Stimulated activated CD4-positive, alpha-beta T cell treated with anti-CD3 and anti-CD28 coated beads, Interleukin-4, amount 100 ng/mL, for 24 hours (primary cell): ENCODE measurements around the gene ASIC4.

Source experiments
- DNase-seq: peaks from one replicate; pipeline ENCODE4 v3.0.0-alpha.2; 2020

The ASIC4 gene

GRCh38 chr2:219537657-219538488, 23.6 kb downstream of the ASIC4 start:
- DNase-seq: no peak

GRCh38 chr2:219538504-219538951, 24.2 kb downstream of the ASIC4 start:
- DNase-seq: no peak

- DNase-seq: no peak
These were observed 24.9 kb downstream of the ASIC4 start for GRCh38 chr2:219538956-219539788.

GRCh38 chr2:219539926-219540678, 25.8 kb downstream of the ASIC4 start:
- no peak for DNase-seq

- DNase-seq: no peak
These were observed 26.7 kb downstream of the ASIC4 start for GRCh38 chr2:219540784-219541504.

- DNase-seq: peak; percentile 86
These were observed 27.4 kb downstream of the ASIC4 start for GRCh38 chr2:219541611-219542180.

- no peak for DNase-seq
These were observed 28.8 kb downstream of the ASIC4 start for GRCh38 chr2:219542931-219543595.

- peak; percentile 95 for DNase-seq
These were observed 29.5 kb downstream of the ASIC4 start, which contains the start of the genes CHPF and TMEM198 for GRCh38 chr2:219543596-219544358. TSS of gene CHPF (minus strand) at chr2:219543809. CDS start at chr2:219543538, 271 bp downstream. TSS of gene TMEM198 (plus strand) at chr2:219544028. CDS start at chr2:219544728, 700 bp downstream.

GRCh38 chr2:219544567-219544966, 30.3 kb downstream of the ASIC4 start:
- no peak for DNase-seq

GRCh38 chr2:219545295-219545942, 31.1 kb downstream of the ASIC4 start:
- no peak for DNase-seq

- no peak for DNase-seq
These were observed 31.7 kb downstream of the ASIC4 start for GRCh38 chr2:219545943-219546352.

GRCh38 chr2:219547621-219548020, 33.3 kb downstream of the ASIC4 start:
- no peak for DNase-seq

GRCh38 chr2:219548990-219549389, 34.7 kb downstream of the ASIC4 start:
- no peak for DNase-seq

GRCh38 chr2:219549619-219550018, 35.3 kb downstream of the ASIC4 start:
- DNase-seq: no peak

- no peak for DNase-seq
These were observed 37.4 kb downstream of the ASIC4 start for GRCh38 chr2:219551441-219552381.

- peak; percentile 80 for DNase-seq
These were observed 38.3 kb downstream of the ASIC4 start for GRCh38 chr2:219552382-219553167.

- no peak for DNase-seq
These were observed 38.8 kb downstream of the ASIC4 start for GRCh38 chr2:219553168-219553417.

- DNase-seq: no peak
These were observed 39.2 kb downstream of the ASIC4 start for GRCh38 chr2:219553463-219553963.
